Stimulated activated CD4-positive, alpha-beta T cell treated with anti-CD3 and anti-CD28 coated beads, Interleukin-4, amount 100 ng/mL, for 48 hours (primary cell): Measurements from ENCODE around the gene BCL2.

ENCODE experiments used
- DNase-seq, 2 donors: peaks; one replicate each; pipeline ENCODE4 v3.0.0-alpha.2; 2020; ENCODE audit warnings: low read depth in 2 of 2

Gene BCL2

GRCh38 chr18:63286926-63287325 lies 32.6 kb downstream of the BCL2 start:
- DNase-seq: no peak

GRCh38 chr18:63284827-63285733 lies 34.5 kb downstream of the BCL2 start:
- no peak for DNase-seq

DNA sequence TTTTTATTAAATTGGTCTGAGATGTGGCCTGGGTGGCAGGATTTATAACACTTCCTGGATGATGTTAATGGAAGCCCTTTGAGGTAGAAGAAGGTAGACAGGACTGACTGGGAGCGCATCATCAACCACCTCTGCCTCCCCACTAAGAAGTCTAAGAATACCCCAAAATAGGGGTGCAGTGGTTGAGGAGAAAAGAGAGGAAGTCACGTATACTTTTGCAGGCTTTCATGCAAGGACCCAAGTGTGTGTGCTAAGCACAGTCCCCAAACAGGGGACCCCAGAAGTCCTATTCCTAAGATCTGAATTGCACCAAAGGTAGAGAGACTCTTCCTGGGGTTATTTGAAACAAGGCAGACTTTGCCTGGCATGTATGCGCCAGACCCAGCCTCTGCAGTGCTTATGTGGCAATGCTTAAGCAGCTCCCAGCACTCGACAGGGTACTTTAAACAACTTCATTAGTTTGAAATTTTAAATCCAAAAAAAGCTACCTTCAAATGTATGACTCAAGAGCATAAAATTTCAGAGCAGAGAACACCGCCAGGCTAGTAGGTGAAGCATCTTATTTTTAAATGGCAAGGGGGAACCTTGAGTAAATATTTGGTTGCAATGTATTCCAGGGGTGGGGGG lies 35.3 kb downstream of the BCL2 start:
- no peak for DNase-seq

DNA sequence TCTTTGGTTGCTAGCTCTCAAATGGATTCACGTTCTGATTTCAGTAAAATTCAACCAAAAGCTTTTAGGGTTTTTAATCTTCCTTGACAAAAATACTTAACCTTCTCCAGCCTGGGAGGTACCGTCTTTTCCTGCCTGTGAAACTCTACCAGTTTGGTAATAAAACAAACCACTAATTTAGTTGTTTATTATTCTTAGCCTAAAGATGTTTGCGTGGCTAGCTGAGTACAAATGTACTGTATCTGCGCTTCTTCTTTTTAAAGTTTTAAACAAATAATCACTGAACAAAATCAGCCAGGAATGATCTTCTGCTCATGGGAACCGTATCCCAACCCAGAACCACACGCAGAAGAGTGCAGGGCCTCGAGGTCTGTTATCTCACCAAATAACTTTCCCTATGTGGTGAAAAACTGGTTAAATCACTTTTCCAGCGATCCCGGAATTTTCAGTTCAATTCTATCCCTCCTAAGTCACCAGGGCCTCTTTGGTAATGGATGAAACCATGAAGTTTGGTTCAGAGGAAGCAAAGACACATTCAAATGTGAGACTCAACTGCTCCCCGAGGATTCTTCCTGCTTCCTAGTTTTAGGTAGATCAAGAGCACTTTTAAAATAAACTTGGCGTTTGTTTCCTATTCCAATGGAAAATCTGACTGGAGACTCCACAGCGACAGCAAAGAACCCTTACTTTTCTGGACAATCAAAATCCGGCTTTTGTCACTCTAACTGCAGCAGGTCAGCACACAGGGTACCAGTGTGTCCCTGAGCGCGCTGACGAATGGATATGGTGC lies 36.1 kb downstream of the BCL2 start:
- no peak for DNase-seq

DNA sequence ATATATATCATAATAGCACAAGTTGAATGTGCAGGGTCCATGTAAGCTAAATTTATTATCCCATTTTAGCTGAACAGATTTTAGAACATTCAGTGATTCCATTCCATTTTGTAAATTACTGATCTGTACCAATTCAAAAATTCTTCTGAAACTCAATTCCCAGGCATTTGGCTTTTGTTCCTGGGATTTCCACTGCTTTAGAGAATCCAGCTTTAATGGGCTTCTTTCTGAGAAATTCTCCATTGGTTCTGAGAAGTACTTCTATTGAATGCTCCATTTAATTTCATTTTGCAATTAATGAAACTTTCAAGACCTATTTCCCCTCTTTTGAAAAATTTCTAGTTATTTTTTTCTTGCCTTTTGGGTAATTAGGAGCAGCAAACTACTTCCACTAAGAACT lies 36.8 kb downstream of the BCL2 start:
- DNase-seq: no peak

GRCh38 chr18:63273222-63273927 lies 46.2 kb downstream of the BCL2 start:
- DNase-seq: no peak

DNA sequence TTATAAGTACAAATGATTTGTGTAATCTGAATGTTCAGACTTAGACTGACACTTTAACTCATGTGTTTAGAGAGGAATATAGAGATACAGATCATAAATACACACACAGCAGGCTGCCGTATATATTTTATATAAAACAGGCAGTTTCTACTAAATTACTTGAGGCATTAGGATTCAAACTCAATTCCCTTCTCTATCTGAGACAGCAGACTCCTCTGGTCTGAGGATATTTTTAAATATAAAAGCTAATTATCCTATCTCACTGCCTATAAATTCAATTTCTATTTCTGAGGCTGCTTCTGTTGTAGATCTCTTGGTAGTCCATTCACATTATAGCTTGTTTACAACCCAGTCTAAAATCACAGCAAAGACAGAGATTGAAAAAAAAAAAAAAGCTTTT lies 46.9 kb downstream of the BCL2 start:
- no peak for DNase-seq

DNA sequence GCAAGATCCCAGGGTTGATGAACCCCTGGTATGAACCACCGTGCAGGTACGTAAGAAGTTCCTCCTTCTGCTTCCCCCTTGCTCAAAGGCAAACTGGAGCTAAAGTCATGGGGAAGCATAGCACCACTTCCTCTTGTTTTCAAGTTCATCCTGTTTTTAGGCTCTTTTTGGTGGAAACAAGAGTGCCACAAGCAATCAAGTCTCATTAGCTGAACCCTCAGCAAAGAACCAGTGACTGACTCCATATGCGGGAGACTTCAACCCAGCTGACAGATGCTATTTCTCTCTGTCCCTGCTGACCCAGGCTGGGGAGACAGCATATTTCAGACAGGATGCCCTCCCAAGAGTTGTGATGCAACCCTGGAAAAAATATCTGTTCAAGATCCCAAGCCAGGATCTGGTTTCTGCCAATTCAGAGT lies 47.7 kb downstream of the BCL2 start:
- DNase-seq: no peak

- no peak for DNase-seq
These were observed 48.4 kb downstream of the BCL2 start for GRCh38 chr18:63271148-63271547.

GRCh38 chr18:63267975-63268721 lies 51.4 kb downstream of the BCL2 start:
- no peak for DNase-seq

DNA sequence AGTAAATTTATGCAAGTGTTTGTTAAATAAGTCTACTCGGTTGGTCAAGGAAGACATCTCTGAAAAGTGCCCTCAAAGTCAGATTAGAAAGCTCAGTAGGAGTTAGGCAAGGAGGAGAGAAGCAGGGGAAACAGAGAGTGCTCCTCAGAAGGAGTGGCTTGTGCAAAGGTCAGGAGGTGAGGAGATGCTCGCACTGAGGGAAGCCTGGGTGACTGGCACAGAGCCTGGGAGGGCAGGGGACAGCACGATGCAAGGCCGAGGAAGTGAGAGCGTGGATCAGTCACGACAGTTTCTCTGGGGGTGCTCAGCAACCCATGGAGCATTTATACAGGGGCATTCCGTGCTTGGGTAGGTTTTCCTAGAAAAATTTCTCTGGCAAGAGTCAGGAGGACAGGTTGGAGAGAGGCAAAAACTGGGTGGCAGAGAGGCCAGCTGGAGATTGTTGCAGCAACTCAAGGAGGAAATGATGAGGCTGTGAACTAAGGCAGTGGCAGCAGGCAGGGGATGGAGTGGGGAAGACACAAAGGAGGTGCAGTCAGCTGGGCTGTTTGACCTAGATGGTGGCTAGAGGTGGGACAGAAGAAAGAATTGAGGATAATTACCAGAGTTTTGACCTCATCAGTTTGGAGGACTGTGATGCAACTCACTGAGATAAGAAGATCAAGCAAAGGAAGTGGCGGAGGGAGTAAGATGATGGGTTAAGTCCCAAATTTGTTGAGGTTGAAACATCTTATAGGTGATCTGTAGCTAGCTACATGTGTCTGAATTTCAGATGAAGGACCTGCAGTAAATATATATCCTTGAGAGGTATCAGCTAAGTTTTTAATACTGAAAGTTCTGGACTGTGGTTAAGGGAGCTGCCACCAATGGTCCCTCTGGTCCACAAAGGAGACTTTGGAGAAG lies 52.4 kb downstream of the BCL2 start:
- DNase-seq: no peak

- DNase-seq: no peak
These were observed 54.2 kb downstream of the BCL2 start for GRCh38 chr18:63265326-63265725.

DNA sequence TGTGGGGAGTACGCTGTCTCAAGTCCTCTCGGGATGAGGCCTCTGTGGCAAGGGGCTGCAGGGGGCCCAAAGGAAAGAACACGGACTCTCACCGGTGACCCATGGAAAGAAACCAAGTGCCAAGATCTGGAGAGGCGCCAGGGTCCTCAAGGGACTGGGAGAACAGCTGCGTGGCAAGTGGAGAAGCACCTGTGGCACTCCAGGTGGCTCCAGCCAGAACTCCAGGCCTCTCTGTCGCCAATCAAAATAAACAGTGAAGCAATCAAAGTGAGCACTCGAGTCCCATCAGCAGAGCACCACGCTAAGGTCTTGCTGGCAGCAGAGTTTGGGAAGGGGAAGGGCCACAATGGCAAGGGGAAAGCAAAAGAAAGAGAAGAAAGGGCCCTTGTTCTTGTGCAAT lies 54.7 kb downstream of the BCL2 start:
- DNase-seq: no peak

DNA sequence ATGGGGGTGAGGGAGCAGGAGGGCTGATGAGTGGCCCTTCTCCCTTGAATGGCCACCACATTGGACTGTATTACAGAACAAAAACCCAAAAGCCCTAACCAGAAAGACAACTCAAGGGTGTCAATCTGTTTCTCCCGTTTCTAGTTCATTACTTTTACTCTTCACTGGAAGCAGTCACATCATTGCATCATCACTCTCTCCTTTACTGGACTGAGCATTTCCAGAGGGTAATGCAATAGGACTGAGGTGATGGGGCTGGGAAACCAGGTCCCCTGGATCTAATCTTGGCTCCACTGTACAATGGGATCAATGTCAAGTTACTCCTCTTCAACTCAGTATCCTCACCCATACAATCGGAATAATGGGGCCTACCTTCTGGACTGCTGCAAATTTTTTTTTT lies 56.1 kb downstream of the BCL2 start:
- no peak for DNase-seq

DNA sequence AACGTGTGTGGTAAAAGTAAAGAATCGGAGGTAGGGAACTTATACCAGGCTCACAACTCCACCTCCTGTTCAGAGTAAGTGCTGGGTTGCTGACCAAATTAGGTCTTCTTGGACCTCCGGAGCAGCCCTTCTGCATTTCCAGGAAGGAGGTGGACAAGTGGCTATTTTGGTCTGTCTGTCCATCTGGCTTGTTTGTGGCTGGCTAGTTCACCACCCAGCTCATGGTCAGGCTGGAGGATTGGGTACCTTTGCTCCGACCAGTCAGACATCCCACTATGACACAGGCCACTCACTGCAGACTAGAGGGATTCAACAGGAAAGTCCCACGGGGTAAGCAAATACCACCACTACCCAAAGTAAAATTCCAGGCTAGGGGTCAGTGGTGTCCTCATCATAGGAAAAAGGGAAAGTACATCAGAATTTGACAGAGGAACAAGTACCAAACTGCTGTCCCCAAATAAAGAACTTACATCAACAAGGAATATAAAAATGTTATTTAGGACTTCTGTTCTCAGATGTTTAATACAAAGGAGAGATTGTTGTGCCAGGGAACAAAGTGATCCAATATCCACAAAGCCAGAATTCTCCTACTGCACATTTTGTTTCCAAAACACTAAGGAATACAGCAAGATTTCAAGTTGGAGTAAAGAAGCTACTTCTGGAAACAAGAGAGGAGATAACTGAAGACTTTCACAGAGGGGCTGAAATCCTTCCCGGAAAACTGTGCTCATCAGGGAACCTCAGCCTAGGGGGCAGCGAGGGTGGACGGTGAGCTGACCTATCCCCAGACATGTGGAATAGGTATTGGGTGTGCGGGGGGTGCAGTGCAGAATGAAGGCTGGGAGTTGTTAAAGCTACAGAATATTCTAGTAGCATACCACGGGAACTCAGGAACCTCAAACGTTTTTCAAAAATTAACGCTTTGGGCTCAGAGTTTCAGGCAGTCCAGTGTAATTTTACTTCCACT lies 56.9 kb downstream of the BCL2 start:
- DNase-seq: no peak

GRCh38 chr18:63261029-63261428 lies 58.5 kb downstream of the BCL2 start:
- no peak for DNase-seq

DNA sequence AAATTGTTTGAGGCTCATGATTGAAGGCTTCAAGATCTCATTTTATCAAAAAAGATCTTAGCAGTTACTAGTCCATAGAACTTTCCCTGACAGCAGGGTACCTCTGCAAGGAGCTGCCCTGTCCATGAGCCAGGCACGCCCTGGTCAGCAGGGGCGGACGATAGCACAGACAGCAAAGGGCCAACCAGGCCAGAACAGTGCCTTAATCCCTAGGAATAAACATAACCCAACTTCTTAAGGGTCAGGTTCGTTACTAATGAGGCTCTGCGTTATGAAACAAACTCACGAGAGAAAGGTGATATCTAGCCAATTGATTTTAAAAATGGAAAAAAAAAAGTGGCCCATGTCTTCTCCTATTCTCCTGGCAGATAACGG lies 59.2 kb downstream of the BCL2 start:
- DNase-seq: no peak

GRCh38 chr18:63259567-63260379 lies 59.8 kb downstream of the BCL2 start:
- no peak for DNase-seq
